Measurements from ENCODE around the gene C1orf226.
"Not testable (repeated sequence)": the region's sequence is repeated elsewhere in the genome, so short reads cannot be mapped to it uniquely, and the experiment has no call there.

DNA sequence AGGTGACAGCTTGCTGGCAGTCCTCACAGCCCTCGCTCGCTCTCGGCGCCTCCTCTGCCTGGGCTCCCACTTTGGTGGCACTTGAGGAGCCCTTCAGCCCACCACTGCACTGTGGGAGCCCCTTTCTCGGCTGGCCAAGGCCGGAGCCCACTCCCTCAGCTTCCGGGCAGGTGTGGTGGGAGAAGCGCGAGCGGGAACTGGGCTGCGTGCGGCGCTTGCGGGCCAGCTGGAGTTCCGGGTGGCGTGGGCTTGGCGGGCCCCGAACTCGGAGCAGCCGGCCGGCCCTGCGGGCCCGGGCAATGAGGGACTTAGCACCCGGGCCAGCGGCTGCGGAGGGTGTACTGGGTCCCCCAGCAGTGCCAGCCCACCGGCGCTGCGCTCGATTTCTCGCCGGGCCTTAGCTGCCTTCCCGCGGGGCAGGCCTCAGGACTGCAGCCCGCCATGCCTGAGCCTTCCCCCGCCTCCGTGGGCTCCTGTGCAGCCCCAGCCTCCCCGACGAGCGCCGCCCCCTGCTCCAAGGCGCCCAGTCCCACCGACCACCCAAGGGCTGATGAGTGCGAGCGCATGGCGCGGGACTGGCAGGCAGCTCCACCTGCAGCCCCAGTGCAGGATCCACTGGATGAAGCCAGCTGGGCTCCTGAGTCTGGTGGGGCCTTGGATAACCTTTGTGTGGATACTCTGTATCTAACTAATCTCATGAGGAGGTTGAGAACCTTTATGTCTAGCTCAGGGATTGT lies 51.6 kb downstream of the C1orf226 start:
- TF ChIP-seq POLR2AphosphoS5 (IDR thresholded peaks at IDR 0.05; ENCODE audit: low read depth); CREB1 (CRISPR knock-in tag; IDR thresholded peaks at IDR 0.05; ENCODE audit: low read depth); ZNF114 (CRISPR knock-in tag; IDR thresholded peaks at IDR 0.05): not testable (repeated sequence)
- TF ChIP-seq, protein P1, sequence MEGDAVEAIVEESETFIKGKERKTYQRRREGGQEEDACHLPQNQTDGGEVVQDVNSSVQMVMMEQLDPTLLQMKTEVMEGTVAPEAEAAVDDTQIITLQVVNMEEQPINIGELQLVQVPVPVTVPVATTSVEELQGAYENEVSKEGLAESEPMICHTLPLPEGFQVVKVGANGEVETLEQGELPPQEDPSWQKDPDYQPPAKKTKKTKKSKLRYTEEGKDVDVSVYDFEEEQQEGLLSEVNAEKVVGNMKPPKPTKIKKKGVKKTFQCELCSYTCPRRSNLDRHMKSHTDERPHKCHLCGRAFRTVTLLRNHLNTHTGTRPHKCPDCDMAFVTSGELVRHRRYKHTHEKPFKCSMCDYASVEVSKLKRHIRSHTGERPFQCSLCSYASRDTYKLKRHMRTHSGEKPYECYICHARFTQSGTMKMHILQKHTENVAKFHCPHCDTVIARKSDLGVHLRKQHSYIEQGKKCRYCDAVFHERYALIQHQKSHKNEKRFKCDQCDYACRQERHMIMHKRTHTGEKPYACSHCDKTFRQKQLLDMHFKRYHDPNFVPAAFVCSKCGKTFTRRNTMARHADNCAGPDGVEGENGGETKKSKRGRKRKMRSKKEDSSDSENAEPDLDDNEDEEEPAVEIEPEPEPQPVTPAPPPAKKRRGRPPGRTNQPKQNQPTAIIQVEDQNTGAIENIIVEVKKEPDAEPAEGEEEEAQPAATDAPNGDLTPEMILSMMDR (conservative IDR thresholded peaks at IDR 0.05; ENCODE audit: low read depth in 2 of 2), result not testable (repeated sequence)
- TF ChIP-seq, protein P2, sequence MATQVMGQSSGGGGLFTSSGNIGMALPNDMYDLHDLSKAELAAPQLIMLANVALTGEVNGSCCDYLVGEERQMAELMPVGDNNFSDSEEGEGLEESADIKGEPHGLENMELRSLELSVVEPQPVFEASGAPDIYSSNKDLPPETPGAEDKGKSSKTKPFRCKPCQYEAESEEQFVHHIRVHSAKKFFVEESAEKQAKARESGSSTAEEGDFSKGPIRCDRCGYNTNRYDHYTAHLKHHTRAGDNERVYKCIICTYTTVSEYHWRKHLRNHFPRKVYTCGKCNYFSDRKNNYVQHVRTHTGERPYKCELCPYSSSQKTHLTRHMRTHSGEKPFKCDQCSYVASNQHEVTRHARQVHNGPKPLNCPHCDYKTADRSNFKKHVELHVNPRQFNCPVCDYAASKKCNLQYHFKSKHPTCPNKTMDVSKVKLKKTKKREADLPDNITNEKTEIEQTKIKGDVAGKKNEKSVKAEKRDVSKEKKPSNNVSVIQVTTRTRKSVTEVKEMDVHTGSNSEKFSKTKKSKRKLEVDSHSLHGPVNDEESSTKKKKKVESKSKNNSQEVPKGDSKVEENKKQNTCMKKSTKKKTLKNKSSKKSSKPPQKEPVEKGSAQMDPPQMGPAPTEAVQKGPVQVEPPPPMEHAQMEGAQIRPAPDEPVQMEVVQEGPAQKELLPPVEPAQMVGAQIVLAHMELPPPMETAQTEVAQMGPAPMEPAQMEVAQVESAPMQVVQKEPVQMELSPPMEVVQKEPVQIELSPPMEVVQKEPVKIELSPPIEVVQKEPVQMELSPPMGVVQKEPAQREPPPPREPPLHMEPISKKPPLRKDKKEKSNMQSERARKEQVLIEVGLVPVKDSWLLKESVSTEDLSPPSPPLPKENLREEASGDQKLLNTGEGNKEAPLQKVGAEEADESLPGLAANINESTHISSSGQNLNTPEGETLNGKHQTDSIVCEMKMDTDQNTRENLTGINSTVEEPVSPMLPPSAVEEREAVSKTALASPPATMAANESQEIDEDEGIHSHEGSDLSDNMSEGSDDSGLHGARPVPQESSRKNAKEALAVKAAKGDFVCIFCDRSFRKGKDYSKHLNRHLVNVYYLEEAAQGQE (IDR thresholded peaks at IDR 0.05; ENCODE audit: unreplicated experiment), result not testable (repeated sequence)
